Measurements from ENCODE around the gene CD74. TPM values are rescaled to one million over a fixed set of nuclear protein-coding genes. Genes with fewer than 3 reads are reported as not detected.

CD74 gene
- total RNA-seq, 2 experiments from 2014 or later, result 341 to 350 TPM

DNA sequence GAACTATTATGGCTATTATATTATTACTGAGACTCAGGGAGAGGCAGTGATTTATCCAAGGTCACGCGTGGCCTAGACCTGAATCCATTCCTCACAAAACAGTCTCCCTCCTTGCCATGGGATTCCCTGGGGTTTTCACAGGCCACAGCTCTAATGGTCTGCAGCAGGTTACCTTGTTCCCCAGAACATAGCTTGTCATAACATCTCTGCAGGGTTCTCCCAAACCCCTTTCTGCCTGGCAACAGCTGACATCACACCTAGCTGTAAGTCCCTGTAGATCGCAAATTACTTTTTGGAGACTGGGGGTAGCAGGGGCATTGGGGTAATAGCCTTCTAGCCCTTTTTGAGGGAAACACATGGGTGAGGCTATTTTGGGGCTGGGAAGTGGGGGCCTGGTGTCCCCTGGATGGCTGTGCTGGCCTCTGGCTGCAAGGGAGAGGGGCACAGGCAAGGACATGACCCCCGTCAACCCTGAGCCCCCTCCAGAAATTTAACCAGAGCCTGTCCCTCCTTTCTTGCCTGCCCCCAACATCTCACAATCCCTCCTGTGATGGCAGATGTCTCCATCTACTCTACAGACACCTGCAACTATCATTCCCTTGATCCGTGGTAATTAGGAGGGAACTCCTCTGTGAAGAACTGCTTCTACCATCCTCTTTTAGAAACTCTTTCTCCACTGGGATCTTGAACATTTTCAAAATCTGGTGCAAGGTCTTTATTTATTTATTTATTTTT lies 1.3 kb downstream of the CD74 start:
- POLR2A ChIA-PET, result interaction anchor here (0.7 to 3.3 kb wide), 6 partner anchors 11 to 1177 kb away, joined by 3 to 32 read pairs (median 4); partner anchors contain the start of gene RPS14
- Mint-ChIP-seq H3K4me3 (peak overlapping the region; percentile 98), H3K36me3 (peaks cover 7% of the 10 kb centered on the region), H3K27me3 (no peaks in the 10 kb centered on the region), H3K9me3 (no peaks in the 10 kb centered on the region), H3K4me1 (peaks cover 29% of the 10 kb centered on the region), H3K27ac (peak overlapping the region; percentile 100)
- ATAC-seq (ENCODE audit: low read depth) (peak; percentile 18), DNase-seq (peak; percentile 67)

GRCh38 chr5:150410524-150411244 lies 2.0 kb downstream of the CD74 start:
- Mint-ChIP-seq H3K4me1 (peaks cover 29% of the 10 kb centered on the region), H3K4me3 (peak overlapping the region; percentile 98), H3K36me3 (peaks cover 7% of the 10 kb centered on the region), H3K9me3 (no peaks in the 10 kb centered on the region), H3K27ac (peak overlapping the region; percentile 100), H3K27me3 (no peaks in the 10 kb centered on the region)
- DNase-seq (no peak), ATAC-seq (ENCODE audit: low read depth) (peak; percentile 13)
- POLR2A ChIA-PET, result interaction anchor here (0.7 to 3.3 kb wide), 6 partner anchors 10 to 1176 kb away, joined by 3 to 32 read pairs (median 4); partner anchors contain the start of gene RPS14

GRCh38 chr5:150409638-150410523 lies 2.8 kb downstream of the CD74 start:
- POLR2A ChIA-PET, result interaction anchor here (0.7 to 3.3 kb wide), 4 partner anchors 9 to 348 kb away, joined by 3 to 32 read pairs (median 10); partner anchors contain the start of gene RPS14
- Mint-ChIP-seq H3K27me3 (no peaks in the 10 kb centered on the region), H3K27ac (peak overlapping the region; percentile 100), H3K4me1 (peaks cover 29% of the 10 kb centered on the region), H3K9me3 (no peaks in the 10 kb centered on the region), H3K36me3 (peaks cover 7% of the 10 kb centered on the region), H3K4me3 (peak overlapping the region; percentile 98)
- DNase-seq, result peak; percentile 48
- ATAC-seq (ENCODE audit: low read depth), result peak; percentile 21

- peaks cover 27% of the 10 kb centered on the region for H3K4me1 Mint-ChIP-seq
- no peak for DNase-seq
- no peak overlapping the region for H3K4me3 Mint-ChIP-seq
- H3K27ac Mint-ChIP-seq, result no peak overlapping the region
- no peaks in the 10 kb centered on the region for H3K9me3 Mint-ChIP-seq
- no peaks in the 10 kb centered on the region for H3K27me3 Mint-ChIP-seq
- ATAC-seq (ENCODE audit: low read depth), result no peak
- H3K36me3 Mint-ChIP-seq, result peaks cover 7% of the 10 kb centered on the region
- POLR2A ChIA-PET, result interaction anchor here (3.1 kb wide), 1 partner anchor 41 kb away, joined by 16 read pairs; the partner anchor contains the start of gene RPS14
These were observed 4.3 kb downstream of the CD74 start for GRCh38 chr5:150408231-150408943.

DNA sequence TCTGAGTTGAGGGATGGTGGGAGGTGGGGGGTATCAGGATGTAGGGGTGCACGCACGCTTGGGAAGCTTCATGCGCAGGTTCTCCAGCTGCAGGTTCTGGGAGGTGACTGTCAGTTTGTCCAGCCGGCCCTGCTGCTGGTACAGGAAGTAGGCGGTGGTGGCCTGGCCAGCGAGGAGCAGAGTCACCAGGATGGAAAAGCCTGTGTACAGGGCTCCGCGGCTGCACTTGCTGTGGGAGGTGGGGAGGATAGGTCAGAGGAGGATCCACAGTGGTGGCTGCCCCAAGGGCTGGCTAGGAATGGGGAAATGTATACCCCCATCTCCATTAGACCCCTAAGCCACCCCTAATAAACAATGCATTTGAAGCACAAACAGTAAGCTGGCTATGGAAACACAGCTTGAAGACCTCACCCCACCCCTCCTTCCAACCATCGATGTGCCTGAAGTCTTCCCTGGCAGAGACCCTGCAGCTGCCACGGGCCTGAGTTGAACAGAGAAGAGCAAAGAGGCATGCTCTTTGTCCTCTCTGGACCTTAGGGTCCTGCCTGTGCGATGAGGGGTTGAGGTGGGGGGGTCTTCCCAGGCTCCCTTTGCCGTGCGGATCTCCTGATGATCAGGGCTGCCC lies 5.5 kb downstream of the CD74 start:
- Mint-ChIP-seq H3K9me3 (no peaks in the 10 kb centered on the region), H3K4me1 (peaks cover 23% of the 10 kb centered on the region), H3K27ac (no peak overlapping the region), H3K27me3 (no peaks in the 10 kb centered on the region), H3K4me3 (no peak overlapping the region), H3K36me3 (peaks cover 7% of the 10 kb centered on the region)
- POLR2A ChIA-PET, result no interaction called here
- DNase-seq, result no peak
- no peak for ATAC-seq (ENCODE audit: low read depth)

DNA sequence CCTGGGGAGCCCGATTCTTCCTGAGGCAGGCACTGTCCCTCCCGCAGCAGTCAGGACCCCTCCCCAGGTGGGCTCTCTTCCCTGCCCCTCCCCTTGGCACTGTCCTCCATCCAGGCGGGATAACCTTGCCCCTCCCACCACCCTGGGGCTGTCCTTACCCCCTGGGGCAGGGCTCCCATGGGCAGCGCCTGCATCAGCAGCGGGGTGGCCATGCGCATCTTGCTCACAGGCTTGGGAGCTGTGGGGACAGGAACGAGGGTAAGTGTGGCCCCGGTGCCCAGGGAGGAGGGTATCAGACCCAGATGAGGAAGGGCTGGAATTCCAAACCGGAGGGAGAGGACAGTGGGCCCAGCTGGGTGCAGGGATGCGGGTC lies 6.0 kb downstream of the CD74 start:
- Mint-ChIP-seq H3K27me3 (no peaks in the 10 kb centered on the region), H3K27ac (no peak overlapping the region), H3K4me3 (no peak overlapping the region), H3K4me1 (peaks cover 23% of the 10 kb centered on the region), H3K36me3 (peaks cover 7% of the 10 kb centered on the region), H3K9me3 (no peaks in the 10 kb centered on the region)
- ATAC-seq (ENCODE audit: low read depth), result no peak
- DNase-seq, result no peak
- POLR2A ChIA-PET, result interaction anchor here (0.7 kb wide), 1 partner anchor 10 kb away, joined by 3 read pairs; no protein-coding TSS in a partner anchor

DNA sequence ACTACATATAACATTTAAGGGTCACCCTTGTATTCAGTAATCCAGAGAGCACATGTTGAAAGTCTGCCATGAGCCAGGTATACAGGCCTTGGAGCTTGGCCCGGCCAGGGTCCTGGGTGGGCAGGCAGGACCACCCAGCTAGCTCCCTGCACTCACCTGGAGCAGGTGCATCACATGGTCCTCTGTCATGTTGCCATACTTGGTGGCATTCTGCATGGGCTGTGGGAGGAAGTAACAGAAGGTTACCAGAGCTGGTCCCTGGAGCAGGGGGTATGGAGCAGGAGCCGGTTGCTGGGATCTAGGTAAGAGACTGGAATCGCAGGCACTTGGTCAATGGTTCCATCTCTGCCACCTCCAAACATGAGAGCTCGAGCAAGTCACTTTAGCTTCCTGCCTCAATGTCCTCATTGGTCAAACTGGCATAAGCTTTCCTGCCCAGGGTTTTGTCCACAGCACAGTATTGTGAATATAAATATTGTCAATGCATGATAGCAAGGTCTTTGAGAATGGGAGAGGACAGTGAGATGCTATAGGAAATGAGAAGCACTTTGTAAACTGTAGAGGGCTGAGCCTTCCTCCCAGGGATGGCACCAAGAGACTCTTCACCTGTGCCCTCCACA lies 6.5 kb downstream of the CD74 start:
- Mint-ChIP-seq H3K4me3 (no peak overlapping the region), H3K4me1 (peaks cover 20% of the 10 kb centered on the region), H3K27ac (no peak overlapping the region), H3K27me3 (no peaks in the 10 kb centered on the region), H3K36me3 (peaks cover 12% of the 10 kb centered on the region), H3K9me3 (no peaks in the 10 kb centered on the region)
- POLR2A ChIA-PET, result interaction anchor here (0.7 kb wide), 1 partner anchor 11 kb away, joined by 3 read pairs; no protein-coding TSS in a partner anchor
- no peak for ATAC-seq (ENCODE audit: low read depth)
- no peak for DNase-seq

DNA sequence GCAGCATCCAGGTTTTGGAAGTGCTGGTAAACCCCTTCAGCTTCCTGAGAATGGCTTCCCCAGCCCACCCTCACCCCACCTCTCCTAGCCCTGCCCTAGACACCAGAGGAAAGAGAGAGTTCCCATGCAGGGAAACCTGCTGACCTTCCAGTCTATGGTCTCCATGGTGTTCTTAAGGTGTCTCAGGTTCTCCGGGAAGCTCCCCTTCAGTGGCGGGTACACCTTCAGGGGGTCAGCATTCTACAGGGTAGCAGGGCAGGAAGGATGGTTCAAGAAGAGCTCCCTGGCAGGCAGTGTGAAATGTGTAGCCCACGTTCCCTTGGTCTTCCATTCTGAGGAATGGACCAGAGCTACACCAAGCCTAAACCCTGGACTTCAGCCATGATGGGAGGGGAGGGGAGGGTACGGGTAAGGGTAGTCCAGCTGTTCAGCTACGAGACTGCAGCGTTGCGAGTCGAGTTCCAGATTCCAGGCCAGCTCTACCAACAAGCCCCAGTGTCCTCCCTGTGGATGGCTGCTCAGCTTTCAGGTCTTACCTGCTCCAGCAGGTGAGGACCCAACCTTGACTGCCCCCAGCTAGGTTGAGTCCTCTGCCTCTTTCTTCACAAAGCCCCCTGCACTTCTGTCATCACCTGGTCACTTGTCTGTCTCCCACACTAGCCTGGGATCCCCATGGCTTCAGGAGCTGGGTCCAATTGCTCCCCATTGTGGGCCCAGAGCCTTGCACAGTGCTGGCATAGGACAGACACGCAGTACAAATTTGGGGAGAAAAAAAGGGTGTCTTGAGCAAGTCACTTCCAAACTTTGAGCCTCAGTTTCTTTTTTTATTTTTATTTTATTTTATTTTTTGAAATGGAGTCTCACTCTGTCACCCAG lies 7.5 kb downstream of the CD74 start:
- POLR2A ChIA-PET, result interaction anchor here (0.8 kb wide), 1 partner anchor 31 kb away, joined by 3 read pairs; no protein-coding TSS in a partner anchor
- DNase-seq (no peak), ATAC-seq (ENCODE audit: low read depth) (no peak)
- Mint-ChIP-seq H3K36me3 (peaks cover 18% of the 10 kb centered on the region), H3K27ac (no peak overlapping the region), H3K27me3 (no peaks in the 10 kb centered on the region), H3K9me3 (no peaks in the 10 kb centered on the region), H3K4me1 (peaks cover 17% of the 10 kb centered on the region), H3K4me3 (no peak overlapping the region)

GRCh38 chr5:150404535-150404934 lies 8.2 kb downstream of the CD74 start:
- POLR2A ChIA-PET, result interaction anchor here (0.8 to 1.2 kb wide), 2 partner anchors 8 to 32 kb away, joined by 3 to 4 read pairs; partner anchors contain the start of gene CD74
- Mint-ChIP-seq H3K27ac (no peak overlapping the region), H3K36me3 (peaks cover 18% of the 10 kb centered on the region), H3K4me3 (no peak overlapping the region), H3K4me1 (peaks cover 17% of the 10 kb centered on the region), H3K27me3 (no peaks in the 10 kb centered on the region), H3K9me3 (no peaks in the 10 kb centered on the region)
- ATAC-seq (ENCODE audit: low read depth), result no peak
- DNase-seq, result no peak

- DNase-seq (no peak), ATAC-seq (ENCODE audit: low read depth) (no peak)
- H3K27ac Mint-ChIP-seq, result no peak overlapping the region
- peaks cover 20% of the 10 kb centered on the region for H3K4me1 Mint-ChIP-seq
- H3K36me3 Mint-ChIP-seq, result peaks cover 18% of the 10 kb centered on the region
- H3K27me3 Mint-ChIP-seq, result no peaks in the 10 kb centered on the region
- H3K4me3 Mint-ChIP-seq, result no peak overlapping the region
- POLR2A ChIA-PET, result interaction anchor here (0.8 to 1.2 kb wide), 2 partner anchors 9 to 32 kb away, joined by 3 to 4 read pairs; partner anchors contain the start of gene CD74
- H3K9me3 Mint-ChIP-seq, result no peaks in the 10 kb centered on the region
These were observed 8.6 kb downstream of the CD74 start for GRCh38 chr5:150404121-150404520.

GRCh38 chr5:150402901-150403342 lies 9.8 kb downstream of the CD74 start:
- Mint-ChIP-seq H3K4me1 (peaks cover 25% of the 10 kb centered on the region), H3K9me3 (no peaks in the 10 kb centered on the region), H3K36me3 (peaks cover 21% of the 10 kb centered on the region), H3K4me3 (no peak overlapping the region), H3K27me3 (no peaks in the 10 kb centered on the region), H3K27ac (peak overlapping the region; percentile 75)
- DNase-seq (no peak), ATAC-seq (ENCODE audit: low read depth) (no peak)
- POLR2A ChIA-PET, result interaction anchor here (4.7 kb wide), 1 partner anchor 8 kb away, joined by 32 read pairs; no protein-coding TSS in a partner anchor
